HFFc6 (cell line): ENCODE measurements around the gene TRPV4. TPM values are rescaled to one million over a fixed set of nuclear protein-coding genes. Genes with fewer than 3 reads are reported as not detected.

ENCODE experiments used
- DNase-seq: peaks from one replicate; pipeline ENCODE4 v3.0.0-alpha.2; 2018
- H3K27ac Mint-ChIP-seq: 2 replicates; pipeline ENCODE4 v1.8.0; 2020; ENCODE audit warnings: mild to moderate bottlenecking, mixed read lengths
- H3K27me3 Mint-ChIP-seq: 2 replicates; pipeline ENCODE4 v1.8.0; 2021; ENCODE audit warnings: mild to moderate bottlenecking, moderate library complexity, mixed read lengths; ENCODE audit not compliant: insufficient read depth
- H3K36me3 Mint-ChIP-seq: 2 replicates; pipeline ENCODE4 v1.8.0; 2021; ENCODE audit warnings: low read depth, mixed read lengths
- H3K4me1 Mint-ChIP-seq: 2 replicates; pipeline ENCODE4 v1.8.0; 2020; ENCODE audit warnings: low read depth, mixed read lengths
- H3K4me3 Mint-ChIP-seq: 2 replicates; pipeline ENCODE4 v1.8.0; 2020; ENCODE audit warnings: mild to moderate bottlenecking, moderate library complexity, mixed read lengths
- H3K9me3 Mint-ChIP-seq: 2 replicates; pipeline ENCODE4 v1.8.0; 2020; ENCODE audit warnings: mild to moderate bottlenecking, mixed read lengths
- total RNA-seq, 6 experiments: library from RNA; stranded (reverse); fragmentation: NEBNext Ultra II Directional; extraction: Animal tissue kit (Norgen Biotek cat#: 25700); gene quantifications; 2 replicates in 1 of 6; 3 replicates in 5 of 6; pipeline ENCODE4 v1.2.3, GENCODE V29; 2021
- TF ChIP-seq, protein P1 (sequence below): fragments of 200-600 bp; sonication (generic); IDR thresholded peaks from 2 replicates; pipeline ENCODE4 v1.5.0; 2021; ENCODE audit warnings: antibody characterized with exemption, mild to moderate bottlenecking

Gene TRPV4
- total RNA-seq, 6 experiments from 2014 or later: 1.6 to 2.5 (median 1.9) TPM

DNA sequence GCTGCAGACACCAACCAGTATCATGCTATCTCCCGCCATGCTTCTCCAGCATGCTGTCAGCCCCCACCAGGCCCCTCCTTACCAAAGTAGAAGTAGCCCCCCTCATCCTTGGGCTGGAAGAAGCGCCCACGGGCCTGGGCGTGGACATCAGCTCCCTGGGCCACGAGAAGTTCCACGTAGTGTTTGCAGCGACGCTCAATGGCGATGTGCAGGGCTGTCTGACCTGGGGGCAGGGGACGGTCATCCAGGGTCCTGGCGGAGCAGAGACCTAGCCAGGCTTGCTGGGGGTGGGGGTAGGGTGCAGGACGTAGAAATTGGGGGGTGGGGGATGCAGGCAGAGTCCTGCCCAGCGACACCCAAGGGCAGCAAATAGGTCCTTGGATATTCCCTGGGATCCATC lies 32.7 kb downstream of the TRPV4 start:
- Mint-ChIP-seq H3K4me1 (no peaks in the 10 kb centered on the region), H3K4me3 (no peak overlapping the region), H3K27ac (no peak overlapping the region), H3K9me3 (no peaks in the 10 kb centered on the region), H3K27me3 (no peaks in the 10 kb centered on the region; the same call in 1 of the 2 replicates), H3K36me3 (no peaks in the 10 kb centered on the region)
- no peak for DNase-seq
- TF ChIP-seq, protein P1, sequence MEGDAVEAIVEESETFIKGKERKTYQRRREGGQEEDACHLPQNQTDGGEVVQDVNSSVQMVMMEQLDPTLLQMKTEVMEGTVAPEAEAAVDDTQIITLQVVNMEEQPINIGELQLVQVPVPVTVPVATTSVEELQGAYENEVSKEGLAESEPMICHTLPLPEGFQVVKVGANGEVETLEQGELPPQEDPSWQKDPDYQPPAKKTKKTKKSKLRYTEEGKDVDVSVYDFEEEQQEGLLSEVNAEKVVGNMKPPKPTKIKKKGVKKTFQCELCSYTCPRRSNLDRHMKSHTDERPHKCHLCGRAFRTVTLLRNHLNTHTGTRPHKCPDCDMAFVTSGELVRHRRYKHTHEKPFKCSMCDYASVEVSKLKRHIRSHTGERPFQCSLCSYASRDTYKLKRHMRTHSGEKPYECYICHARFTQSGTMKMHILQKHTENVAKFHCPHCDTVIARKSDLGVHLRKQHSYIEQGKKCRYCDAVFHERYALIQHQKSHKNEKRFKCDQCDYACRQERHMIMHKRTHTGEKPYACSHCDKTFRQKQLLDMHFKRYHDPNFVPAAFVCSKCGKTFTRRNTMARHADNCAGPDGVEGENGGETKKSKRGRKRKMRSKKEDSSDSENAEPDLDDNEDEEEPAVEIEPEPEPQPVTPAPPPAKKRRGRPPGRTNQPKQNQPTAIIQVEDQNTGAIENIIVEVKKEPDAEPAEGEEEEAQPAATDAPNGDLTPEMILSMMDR: no peak

DNA sequence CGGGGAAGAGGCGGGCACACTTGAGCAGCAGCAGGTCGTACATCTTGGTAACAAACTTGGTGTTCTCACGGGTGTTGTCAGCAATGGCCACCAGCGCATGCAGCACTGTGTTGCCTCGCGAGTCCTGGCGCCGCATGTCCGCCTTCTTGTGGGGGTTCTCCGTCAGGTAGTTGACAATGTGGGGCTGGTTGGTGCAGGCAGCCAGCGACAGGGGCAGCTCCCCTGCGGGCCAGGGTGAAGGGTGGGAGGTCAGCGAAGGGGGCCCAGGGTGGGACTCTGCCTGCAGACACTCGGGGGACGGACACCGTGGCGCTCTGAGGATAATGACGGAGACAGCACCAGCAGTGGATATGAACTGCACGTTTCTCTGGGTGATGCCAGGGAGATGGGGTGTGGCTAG lies 34.5 kb downstream of the TRPV4 start:
- TF ChIP-seq, protein P1: no peak
- Mint-ChIP-seq H3K36me3 (no peaks in the 10 kb centered on the region), H3K27ac (no peak overlapping the region), H3K9me3 (no peaks in the 10 kb centered on the region), H3K4me1 (peaks cover 8% of the 10 kb centered on the region), H3K4me3 (no peak overlapping the region), H3K27me3 (peaks cover 4% of the 10 kb centered on the region)
- no peak for DNase-seq

DNA sequence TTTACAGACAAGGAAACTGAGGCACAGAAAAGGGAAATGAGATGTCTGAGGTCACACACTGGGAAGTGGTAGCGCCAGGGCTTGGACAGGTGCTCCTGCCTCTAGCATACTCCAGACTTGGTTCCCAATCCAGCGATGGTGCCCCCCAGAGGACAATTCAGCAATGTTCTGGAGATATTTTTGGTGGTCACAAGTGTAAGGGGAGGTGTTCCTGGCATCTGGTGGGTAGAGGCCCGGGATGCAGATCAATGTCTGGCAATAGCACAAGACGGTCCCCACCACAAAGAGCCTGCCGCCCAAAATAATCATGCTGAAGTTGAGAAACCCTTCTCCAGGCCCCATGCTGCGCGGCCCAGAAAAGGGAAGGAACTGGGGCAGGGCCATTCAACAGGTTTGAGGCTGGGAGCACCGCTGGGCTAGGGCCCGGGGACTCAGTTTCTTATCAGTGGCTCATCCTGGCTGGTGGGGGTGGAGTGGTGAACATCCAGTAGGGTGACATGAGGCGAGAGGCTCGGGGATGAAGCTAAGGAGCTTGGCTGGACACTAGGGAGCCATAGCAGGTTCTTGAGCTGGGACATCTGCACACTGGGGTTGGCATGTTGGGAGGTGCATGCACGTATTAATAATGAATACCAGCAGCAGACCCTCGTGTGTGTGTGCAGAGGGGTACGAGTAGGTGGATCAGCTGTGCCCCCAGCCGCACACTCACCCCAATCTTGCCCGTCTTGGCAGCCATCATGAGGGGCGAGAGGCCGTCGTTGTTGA lies 35.1 kb downstream of the TRPV4 start:
- Mint-ChIP-seq H3K36me3 (no peaks in the 10 kb centered on the region), H3K9me3 (no peaks in the 10 kb centered on the region), H3K4me1 (peaks cover 8% of the 10 kb centered on the region), H3K4me3 (no peak overlapping the region), H3K27ac (no peak overlapping the region), H3K27me3 (peaks cover 8% of the 10 kb centered on the region)
- TF ChIP-seq, protein P1: peak; percentile 47; the same call in 1 of the 2 replicates
- DNase-seq: no peak

DNA sequence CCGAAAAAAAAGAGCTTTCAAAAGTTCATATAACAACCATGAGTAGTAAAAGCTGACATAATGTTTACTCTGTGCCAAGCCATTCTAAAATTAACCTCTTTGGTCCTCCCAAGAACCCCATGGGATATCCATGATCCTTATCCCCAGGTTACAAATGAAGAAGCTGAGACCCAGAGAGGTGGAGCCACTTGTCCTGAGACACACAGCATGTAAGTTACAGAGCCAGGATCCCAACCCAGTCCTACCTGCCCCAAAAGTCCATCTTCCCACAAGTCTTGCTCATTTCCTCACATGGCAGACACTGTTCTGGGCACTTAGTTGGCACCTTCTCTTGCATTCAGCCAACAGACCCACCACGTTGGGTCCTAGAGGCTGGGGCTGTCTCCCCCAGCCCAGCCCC lies 37.1 kb downstream of the TRPV4 start:
- DNase-seq: no peak
- Mint-ChIP-seq H3K27ac (no peak overlapping the region), H3K9me3 (no peaks in the 10 kb centered on the region), H3K4me1 (peaks cover 8% of the 10 kb centered on the region), H3K4me3 (no peak overlapping the region), H3K36me3 (no peaks in the 10 kb centered on the region), H3K27me3 (peaks cover 11% of the 10 kb centered on the region)
- TF ChIP-seq, protein P1: no peak

DNA sequence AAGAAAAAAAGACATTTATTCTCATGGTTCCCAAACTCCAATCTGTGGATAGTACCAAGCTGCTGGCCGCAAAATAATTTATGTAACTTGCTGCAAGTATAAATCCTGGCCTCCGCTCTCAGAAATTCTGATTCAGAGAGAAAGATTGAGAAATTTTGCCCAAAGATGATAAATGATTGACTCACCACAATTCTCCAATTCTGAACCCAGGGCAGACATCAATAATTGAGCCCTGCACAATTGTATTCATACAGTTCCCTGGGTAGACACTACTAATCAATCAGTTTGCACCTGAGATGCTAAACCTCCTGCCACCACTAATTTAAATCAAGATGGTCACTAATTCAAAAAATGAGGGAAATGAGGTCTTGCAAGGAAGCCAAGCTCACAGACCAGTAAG lies 38.2 kb downstream of the TRPV4 start:
- peaks cover 2% of the 10 kb centered on the region; the same call in 1 of the 2 replicates for H3K9me3 Mint-ChIP-seq
- no peak overlapping the region for H3K4me3 Mint-ChIP-seq
- H3K4me1 Mint-ChIP-seq: peaks cover 8% of the 10 kb centered on the region
- H3K36me3 Mint-ChIP-seq: no peaks in the 10 kb centered on the region
- DNase-seq: peak; percentile 31
- H3K27me3 Mint-ChIP-seq: peaks cover 11% of the 10 kb centered on the region
- TF ChIP-seq, protein P1: no peak
- H3K27ac Mint-ChIP-seq: no peak overlapping the region
